GM12891 (cell line): ENCODE measurements around the gene SNU13.
"Not testable (repeated sequence)": the region's sequence is repeated elsewhere in the genome, so short reads cannot be mapped to it uniquely, and the experiment has no call there.

Experiments used
- DNase-seq: peaks from one replicate; pipeline ENCODE4 v3.0.0; 2011; ENCODE audit warnings: low spot score; ENCODE audit not compliant: insufficient read length
- FAIRE-seq: peaks from 2 replicates; lab custom pipeline; 2011; peaks lifted over from hg19 to GRCh38; lab: Jason Lieb, UNC
- PAX5 ChIP-seq: IDR thresholded peaks from 2 replicates; pipeline ENCODE4 v1.6.1; 2011; ENCODE audit warnings: low read length, moderate library complexity, mild to moderate bottlenecking; ENCODE audit not compliant: insufficient read depth, severe bottlenecking
- POLR2A ChIP-seq: IDR thresholded peaks from 2 replicates; pipeline ENCODE4 v1.6.1; 2011; ENCODE audit warnings: low read depth, low read length, control low read depth
- POLR2AphosphoS5 ChIP-seq: IDR thresholded peaks from 2 replicates; pipeline ENCODE4 v1.6.1; 2011; ENCODE audit warnings: low read depth, low read length, control low read depth
- POU2F2 ChIP-seq: IDR thresholded peaks from 2 replicates; pipeline ENCODE4 v1.6.1; 2011; ENCODE audit warnings: low read depth, mild to moderate bottlenecking, control low read depth, low read length, moderate library complexity
- SPI1 ChIP-seq: IDR thresholded peaks from 2 replicates; pipeline ENCODE4 v1.6.1; 2011; ENCODE audit warnings: low read depth, low read length, control low read depth
- TAF1 ChIP-seq: IDR thresholded peaks from 2 replicates; pipeline ENCODE4 v1.6.1; 2011; ENCODE audit warnings: low read depth, low read length, control low read depth

Gene SNU13

GRCh38 chr22:41700108-41700364 lies 11.4 kb upstream of the SNU13 start:
- FAIRE-seq (no peak), DNase-seq (no peak)
- no peak for TF ChIP-seq POLR2AphosphoS5
- TF ChIP-seq POLR2A, result no peak
- TF ChIP-seq PAX5, result no peak
- TF ChIP-seq TAF1, result no peak
- TF ChIP-seq POU2F2, result no peak
- no peak for TF ChIP-seq SPI1

DNA sequence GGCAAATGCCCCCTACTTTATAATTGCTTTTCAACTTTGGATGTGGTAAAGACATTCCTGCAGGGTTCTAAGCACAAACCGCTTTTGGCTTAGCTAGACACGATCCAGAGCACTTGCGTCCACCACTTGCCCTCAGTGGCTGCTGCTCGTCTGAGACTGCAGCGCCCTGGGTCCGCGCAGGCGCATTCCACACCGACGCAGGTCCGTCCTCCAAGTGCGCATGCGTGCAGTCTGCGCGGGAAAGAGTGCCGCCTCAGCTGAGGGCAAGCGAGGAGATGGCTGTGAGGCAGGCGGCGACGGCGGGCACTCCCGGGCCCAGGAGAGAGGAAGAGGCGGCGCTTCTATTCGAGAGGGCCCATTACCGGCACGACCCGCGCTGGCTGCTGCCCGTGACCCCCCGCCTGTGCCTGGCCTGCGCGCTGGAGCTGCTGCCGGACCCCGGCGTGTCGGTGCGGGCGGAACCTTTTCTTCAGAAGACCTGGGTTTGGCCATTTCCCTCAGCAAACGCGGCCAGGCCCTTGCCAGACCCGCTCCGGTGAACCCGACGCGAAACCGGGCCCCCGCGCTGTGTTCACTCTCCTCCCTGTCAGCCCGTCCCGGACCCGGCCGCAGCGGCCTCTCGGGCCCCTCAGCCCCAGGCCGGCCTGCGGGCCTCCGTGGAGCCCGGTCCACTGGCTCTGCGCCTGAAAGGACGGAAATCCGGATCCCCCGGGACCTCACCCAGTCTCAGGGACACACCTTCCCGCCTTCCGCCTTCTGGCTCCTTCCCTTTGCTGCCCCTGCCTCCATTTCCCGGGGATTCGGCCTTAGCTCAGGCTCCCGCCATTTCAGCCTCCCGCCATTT lies 10.8 kb upstream of the SNU13 start, which contains the start of gene MEI1:
TSS of gene MEI1 (plus strand) at position 240 of the 844 bp plus-strand sequence. CDS start at position 276, 36 bp downstream.
- TF ChIP-seq POLR2A, result no peak
- TF ChIP-seq POLR2AphosphoS5, result no peak
- no peak for TF ChIP-seq PAX5
- no peak for TF ChIP-seq SPI1
- TF ChIP-seq TAF1, result 0 out of 2 replicates have a peak, but pooled peaks have one; percentile 11
- TF ChIP-seq POU2F2, result no peak
- FAIRE-seq, result peak; percentile 97
- DNase-seq, result peak; percentile 93

- no peak for TF ChIP-seq POLR2AphosphoS5
- no peak for TF ChIP-seq POLR2A
- TF ChIP-seq SPI1, result no peak
- TF ChIP-seq TAF1, result no peak
- TF ChIP-seq PAX5, result no peak
- TF ChIP-seq POU2F2, result no peak
- FAIRE-seq, result peak; percentile 90
- peak; percentile 70 for DNase-seq
These were observed 8.6 kb upstream of the SNU13 start for GRCh38 chr22:41697126-41697775.

DNA sequence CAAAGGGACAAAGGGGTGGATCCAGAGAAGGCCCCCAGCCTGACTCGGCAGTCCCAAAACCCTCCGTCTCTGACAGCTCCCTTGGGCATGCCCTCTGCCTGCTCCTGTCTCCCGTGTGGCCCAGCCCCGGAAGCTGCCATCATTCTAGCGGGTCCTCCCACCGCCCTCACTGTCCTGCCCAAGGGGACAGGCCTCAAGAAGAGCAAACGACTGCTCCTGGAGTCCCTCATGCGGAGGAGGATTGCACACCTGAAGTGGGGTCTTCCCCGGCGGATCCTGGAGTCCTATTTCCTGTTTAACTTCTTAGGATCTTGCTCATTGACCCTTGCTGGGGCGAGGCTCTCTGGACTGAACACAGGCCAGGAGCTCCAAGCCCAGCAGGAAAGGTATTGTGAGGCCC lies 8.0 kb upstream of the SNU13 start:
- FAIRE-seq, result no peak
- DNase-seq, result no peak
- TF ChIP-seq POLR2AphosphoS5 (no peak), POU2F2 (no peak), SPI1 (no peak), PAX5 (no peak), TAF1 (no peak), POLR2A (no peak)

- FAIRE-seq (no peak), DNase-seq (no peak)
- no peak for TF ChIP-seq POU2F2
- no peak for TF ChIP-seq PAX5
- no peak for TF ChIP-seq TAF1
- TF ChIP-seq POLR2A, result no peak
- TF ChIP-seq POLR2AphosphoS5, result no peak
- TF ChIP-seq SPI1, result no peak
These were observed 6.5 kb upstream of the SNU13 start for GRCh38 chr22:41695211-41695610.

DNA sequence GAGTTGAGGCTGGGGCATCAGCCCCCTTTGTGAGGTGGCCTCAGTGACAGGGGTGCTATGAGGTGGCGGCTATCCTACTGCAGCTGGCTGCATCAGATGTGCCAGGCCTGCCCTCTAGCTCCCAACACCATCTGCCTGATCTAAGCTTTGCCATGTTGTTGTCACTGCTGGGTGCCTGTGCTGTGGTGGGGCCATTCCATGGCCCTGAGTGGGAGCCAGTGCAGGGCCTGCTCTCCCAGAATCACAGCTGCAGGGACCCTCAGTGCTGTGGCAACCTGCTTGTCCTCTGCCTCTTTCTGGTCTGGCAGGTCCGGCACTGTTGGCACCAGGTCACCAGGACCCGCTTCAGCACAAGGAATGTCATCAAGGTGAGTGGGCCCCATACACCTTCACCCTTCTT lies 1.8 kb upstream of the SNU13 start:
- no peak for TF ChIP-seq POLR2A
- TF ChIP-seq PAX5, result no peak
- no peak for TF ChIP-seq POU2F2
- no peak for TF ChIP-seq POLR2AphosphoS5
- TF ChIP-seq SPI1, result no peak
- TF ChIP-seq TAF1, result no peak
- no peak for DNase-seq
- no peak for FAIRE-seq

- no peak for DNase-seq
These were observed 734 bp downstream of the SNU13 start for GRCh38 chr22:41687901-41688364.

GRCh38 chr22:41686890-41687289 lies 1.8 kb downstream of the SNU13 start:
- not testable (repeated sequence) for FAIRE-seq, DNase-seq

More at GRCh38 chr22:41687901-41688364, 734 bp downstream of the SNU13 start:
- no peak for TF ChIP-seq POU2F2
- TF ChIP-seq POLR2A, result 0 out of 2 replicates have a peak, but pooled peaks have one; percentile 21
- peak; percentile 20 for FAIRE-seq

GRCh38 chr22:41684194-41684593 lies 4.5 kb downstream of the SNU13 start:
- FAIRE-seq (no peak), DNase-seq (no peak)
- TF ChIP-seq SPI1, result no peak
- no peak for TF ChIP-seq POU2F2
- TF ChIP-seq TAF1, result no peak
- TF ChIP-seq POLR2AphosphoS5, result no peak
- TF ChIP-seq POLR2A, result no peak
- TF ChIP-seq PAX5, result no peak

GRCh38 chr22:41683616-41684015 lies 5.1 kb downstream of the SNU13 start:
- TF ChIP-seq POU2F2 (no peak), TAF1 (no peak), POLR2A (no peak), SPI1 (no peak), POLR2AphosphoS5 (no peak), PAX5 (no peak)
- FAIRE-seq (no peak), DNase-seq (no peak)
